Activated effector memory CD4-positive, alpha-beta T cell treated with anti-CD3 and anti-CD28 coated beads, Interleukin-2, amount 50 U/mL, for 16 hours (primary cell): ENCODE results near the gene NARF.
"Not testable (repeated sequence)": the region's sequence is repeated elsewhere in the genome, so short reads cannot be mapped to it uniquely, and the experiment has no call there.

Experiments
- DNase-seq: peaks from one replicate; pipeline ENCODE4 v3.0.0-alpha.2; 2020

The NARF gene

DNA sequence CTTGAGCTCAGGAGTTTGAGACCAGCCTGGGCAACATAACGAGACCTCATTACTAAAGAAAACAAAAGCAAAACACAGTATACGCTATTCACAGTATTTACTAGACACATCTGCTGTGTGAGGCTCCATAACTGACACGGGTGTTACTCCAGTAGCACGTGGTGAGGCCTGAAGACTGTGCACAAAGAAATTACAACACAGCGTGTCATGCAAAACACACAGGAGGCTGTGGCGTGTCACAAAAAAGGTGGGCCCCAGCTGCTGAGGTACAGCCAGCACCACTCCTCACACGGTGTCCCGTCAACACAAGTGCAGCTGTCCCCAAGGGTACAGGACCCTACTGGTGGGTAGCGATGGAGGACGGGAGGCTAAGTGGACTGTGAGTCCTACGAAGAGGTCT is 10.7 kb upstream of the NARF start:
- no peak for DNase-seq

DNA sequence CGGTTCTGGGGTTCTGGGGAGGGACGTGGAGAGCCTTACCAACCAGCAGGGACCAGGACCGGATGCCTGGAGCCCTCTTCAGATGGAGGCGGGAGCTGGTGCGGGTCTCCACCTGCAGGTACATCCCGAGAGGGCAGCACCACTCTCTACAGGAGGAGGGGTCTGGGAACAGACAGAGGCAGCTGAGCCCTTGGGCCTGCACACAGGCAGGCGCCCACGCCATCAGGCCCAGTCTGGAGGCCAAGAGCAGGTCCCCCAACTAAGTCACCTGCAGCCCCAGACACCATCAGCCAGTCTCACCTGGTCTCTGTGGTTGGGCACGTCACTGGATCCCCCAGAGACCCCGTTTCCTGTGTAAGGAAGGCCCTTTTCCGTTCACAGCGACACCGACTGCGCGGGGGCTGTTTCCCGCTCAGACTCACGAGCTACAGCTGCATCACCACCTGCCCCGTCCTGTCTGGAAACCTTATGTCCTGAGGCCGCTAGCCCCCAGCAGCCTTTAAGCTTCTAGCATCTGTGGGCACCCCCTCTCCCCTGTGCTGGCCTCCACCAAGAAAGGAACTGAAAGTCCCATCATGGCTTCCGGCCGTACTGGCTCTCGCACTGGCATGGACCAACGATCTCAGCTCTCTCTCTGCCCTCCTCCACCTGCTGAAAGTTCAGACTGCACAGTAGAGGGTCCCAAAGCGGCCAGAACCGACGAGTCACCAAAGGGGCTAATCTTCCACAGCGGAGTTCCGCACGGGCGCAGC is 9.2 kb upstream of the NARF start:
- DNase-seq: peak; percentile 86

DNA sequence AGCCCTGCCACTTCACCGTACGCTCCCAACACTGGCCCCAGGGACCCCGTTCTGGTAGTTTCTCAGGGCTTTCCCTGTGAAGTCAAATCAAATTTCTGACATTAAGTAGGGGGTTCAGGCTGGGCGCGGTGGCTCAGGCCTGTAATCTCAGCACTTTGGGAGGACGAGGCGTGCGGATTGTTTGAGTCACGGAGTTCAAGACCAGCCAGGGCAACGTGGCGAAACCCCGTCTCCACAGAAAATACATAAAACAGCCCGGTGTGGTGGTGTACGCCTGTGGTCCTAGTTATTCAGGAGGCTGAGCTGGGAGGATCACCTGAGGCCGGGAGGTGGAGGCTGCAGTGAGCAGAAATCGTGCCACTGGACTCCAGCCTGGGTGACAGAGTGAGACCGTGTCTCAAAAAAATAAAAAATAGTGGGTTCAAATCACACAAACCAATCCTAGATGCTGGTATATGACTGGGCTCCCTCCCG is 8.6 kb upstream of the NARF start:
- DNase-seq: peak; percentile 80

DNA sequence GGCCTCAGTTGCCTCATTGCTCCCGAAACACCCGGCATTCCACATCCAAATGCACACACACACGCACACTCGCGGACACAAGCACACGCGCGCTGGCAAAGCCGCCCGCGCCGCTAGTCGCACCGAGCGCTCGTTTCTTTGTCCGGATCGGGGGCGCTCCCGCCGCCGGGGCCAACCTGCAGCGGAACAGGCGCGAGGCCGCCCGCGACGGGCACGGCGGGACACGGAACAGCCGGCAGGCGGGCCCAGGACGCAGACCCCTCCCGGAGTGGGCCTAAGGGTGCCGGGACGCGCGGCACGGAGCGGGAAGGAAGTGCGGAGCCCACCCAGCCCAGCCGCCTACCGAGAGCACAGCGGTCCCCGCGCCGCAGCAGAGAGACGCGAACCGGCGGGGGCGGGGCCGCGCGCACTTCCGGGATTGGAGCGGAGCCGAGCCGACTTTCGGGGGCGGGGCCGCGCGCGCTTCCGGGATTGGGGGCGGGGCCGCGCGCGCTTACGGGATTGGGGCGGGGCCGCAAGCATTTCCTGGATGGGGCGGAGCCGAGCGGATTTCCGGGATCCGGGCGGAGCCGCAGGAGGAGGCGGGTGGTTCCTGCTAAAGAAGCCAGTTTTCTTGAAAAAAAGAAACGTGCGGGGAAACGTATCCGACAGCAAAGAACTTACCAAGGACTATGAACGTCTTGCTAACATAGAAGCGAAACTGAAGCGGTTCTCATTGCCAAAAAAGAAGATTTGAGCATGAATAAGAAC is 8.0 kb upstream of the NARF start, which contains the start of gene CYBC1:
CYBC1 (minus strand) TSS at position 396 of the 750 bp plus-strand sequence. CDS start 1,498 bp downstream, outside the sequence.
- peak; percentile 98 for DNase-seq

DNA sequence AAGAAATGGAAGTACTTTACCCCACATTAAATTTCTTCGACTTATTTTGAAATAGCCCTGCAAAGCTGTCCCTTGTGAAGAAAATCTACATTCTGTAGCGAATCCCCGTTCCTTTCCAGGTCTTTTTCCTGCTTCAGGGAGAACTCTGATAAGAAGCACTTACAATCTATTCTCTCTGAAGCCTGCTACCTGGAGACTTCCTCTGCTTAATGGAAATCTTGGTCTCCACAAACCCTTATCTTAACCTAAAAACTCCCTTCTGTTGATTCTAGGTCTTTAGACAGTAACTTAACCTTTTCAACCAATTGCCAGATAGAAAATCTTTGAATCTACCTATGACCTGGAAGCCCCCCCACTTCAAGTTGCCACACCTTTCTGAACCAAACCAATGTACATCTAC is 6.4 kb upstream of the NARF start:
- no peak for DNase-seq

DNA sequence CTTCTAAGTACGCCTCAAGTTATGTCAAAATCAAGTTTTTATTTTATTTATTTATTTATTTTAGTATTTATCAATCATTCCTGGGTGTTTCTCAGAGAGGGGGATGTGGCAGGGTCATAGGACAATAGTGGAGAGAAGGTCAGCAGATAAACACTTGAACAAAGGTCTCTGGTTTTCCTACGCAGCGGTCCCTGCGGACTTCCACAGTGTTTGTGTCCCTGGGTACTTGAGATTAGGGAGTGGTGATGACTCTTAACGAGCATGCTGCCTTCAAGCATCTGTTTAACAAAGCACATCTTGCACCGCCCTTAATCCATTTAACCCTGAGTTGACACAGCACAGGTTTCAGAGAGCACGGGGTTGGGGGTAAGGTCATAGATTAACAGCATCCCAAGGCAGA is 5.4 kb upstream of the NARF start:
- not testable (repeated sequence) for DNase-seq

DNA sequence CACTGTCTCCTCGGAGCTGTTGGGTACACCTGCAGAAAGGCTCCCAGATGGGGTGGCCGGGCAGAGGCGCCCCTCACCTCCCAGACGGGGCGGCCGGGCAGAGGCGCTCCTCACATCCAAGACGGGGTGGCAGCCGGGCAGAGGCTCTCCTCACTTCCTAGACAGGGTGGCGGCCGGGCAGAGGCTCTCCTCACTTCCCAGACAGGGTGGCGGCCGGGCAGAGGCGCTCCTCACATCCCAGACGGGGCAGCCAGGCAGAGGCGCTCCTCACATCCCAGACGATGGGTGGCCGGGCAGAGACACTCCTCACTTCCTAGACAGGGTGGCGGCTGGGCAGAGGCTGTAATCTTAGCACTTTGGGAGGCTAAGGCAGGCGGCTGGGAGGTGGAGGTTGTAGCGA is 4.8 kb upstream of the NARF start:
- DNase-seq: not testable (repeated sequence)

DNA sequence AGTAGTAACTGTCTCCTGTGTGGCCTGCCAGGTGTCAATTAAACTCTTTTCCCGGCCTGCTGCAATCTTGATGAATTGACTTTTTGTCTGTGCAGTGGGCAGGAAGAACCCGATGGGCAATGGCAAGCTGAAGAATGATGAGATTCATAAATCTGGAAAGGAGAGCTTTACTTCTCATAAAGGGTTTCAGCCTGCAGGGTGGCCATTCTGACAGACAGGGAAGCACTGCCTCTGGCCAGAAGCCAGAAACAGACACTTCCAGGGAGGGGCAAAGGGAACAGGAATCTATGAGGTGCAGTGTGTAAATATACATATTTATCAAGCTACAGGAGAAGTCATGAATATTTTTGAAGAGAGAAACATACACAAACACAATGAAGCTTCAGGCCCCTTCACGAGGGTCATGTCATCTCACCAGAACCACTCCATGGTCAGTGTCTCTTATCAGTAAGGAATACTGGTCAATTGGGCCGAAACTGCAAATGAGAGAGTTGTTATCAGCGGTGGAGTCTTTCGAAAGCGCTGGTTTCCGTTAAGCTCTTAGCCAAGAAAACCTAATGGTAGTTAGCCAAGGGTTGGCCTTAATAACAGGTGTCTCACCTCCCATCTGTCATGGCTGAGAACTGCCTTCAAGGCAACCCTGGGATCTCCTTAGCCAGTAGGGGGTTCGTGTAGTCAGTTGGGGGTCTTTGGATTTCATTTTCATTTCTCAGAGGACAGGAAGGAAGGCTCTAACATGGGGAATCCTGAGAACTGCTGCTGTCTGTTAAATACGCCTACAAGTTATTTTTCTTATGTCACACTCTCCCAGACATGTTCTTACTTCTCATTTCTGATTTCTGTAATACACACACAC is 1.2 kb upstream of the NARF start:
- DNase-seq: no peak

DNA sequence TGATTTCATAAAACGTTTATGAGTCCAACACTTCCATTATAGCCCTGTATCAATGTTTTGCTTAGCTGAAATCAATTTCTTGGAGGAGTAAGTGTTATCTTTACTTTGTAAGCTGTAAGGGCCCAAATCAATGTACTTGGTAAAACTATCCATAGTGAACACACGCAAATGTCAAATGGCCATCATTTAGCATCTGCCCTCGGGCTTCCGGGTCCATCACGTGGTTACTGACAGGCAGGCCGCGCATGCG is 687 bp upstream of the NARF start:
- DNase-seq: no peak

DNA sequence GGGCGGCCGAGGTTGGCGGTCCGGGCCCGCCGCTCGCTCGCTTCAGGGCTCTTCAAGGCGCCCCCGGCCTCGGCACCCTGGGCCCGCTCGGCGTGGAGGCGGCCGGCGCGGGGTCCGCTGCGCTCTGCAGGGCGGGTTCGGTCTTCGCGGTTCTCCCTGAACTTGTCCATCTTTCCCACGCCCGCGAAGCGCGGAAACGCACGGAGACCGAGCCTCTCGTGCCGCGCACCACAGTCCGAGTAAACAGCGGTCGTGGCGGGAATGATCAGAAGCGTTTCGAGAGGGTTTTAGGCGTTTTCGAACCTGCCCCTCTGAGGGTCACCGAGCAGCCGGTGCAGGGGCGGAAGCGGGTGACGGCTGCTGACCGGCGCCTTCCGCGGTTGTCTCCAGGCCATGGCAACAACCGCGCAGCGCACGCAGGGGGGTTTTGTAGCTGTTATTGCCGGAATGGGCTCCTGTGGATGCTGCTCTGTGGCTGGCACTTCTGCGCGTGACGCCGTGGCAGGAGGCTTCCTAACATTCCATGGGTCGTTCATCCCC is 414 bp downstream of the NARF start:
- peak; percentile 73 for DNase-seq

DNA sequence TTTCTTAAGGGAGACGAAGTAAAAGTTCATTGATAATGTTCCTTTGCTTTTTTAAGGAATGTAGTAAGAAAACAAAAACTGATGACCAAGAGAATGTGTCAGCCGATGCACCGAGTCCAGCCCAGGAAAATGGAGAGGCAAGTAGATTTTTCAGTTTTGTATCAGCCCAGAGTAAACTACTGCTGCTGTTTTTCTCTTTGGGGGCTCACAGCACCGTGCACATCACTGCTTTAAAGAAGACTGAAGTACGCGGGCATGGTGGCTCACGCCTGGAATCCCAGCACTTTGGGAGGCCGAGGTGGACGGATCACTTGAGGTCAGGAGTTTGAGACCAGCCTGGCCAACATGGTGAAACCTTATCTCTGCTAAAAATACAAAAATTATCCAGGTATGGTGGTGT is 1.4 kb downstream of the NARF start:
- not testable (repeated sequence) for DNase-seq

DNA sequence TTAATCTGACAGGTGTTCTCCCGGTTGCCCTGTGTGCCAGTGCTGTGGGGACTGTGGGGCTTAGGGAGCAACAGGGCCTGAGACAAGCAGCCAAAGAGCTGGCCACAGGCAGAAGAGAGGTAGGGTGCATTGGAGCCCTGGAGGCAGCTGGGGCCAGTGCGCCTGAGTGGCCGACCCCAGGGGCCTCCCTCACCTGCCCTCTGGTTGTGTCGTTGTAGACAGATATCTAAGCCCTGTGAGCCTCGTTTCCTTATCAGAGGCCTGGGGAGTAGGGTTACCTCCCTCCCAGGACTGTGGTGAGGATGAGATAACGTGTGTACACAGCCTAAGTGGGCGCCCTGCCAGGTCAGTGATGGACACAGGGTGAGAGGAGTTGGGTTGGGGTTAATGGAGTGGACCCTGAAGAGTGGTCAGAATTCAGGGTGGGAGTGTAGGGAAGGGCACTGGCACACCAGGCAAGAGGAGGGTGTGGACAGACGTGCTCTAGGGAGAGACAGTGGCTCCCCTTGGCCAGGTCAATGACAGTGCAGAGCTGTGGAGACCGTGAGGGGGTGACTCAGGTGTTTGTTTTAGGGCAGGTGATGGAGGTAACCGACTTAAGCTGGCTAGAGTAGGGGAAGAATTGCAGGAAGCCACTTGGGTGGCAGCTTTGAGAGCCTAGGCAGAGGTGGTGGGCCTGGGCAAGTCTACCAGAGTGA is 3.4 kb downstream of the NARF start:
- no peak for DNase-seq

DNA sequence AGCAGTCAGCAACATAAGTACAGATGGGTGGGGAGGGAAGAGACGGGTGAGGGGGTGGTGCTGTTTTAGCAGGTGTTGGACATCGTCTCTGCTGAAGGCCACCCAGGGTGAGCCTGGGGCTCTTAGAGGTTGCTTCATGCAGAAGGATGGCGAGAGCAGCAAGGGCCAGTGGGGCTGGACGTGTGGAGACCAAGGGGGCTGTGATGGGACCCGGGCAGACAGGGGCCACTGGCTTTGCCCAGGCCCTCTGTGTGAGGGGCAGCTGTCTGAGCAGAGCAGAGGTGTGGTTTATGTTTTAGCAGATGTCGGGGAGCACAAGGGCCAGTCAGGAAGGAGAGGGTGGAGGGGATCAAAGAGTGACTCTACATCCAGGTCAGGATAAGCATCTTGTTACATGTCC is 4.8 kb downstream of the NARF start:
- no peak for DNase-seq

DNA sequence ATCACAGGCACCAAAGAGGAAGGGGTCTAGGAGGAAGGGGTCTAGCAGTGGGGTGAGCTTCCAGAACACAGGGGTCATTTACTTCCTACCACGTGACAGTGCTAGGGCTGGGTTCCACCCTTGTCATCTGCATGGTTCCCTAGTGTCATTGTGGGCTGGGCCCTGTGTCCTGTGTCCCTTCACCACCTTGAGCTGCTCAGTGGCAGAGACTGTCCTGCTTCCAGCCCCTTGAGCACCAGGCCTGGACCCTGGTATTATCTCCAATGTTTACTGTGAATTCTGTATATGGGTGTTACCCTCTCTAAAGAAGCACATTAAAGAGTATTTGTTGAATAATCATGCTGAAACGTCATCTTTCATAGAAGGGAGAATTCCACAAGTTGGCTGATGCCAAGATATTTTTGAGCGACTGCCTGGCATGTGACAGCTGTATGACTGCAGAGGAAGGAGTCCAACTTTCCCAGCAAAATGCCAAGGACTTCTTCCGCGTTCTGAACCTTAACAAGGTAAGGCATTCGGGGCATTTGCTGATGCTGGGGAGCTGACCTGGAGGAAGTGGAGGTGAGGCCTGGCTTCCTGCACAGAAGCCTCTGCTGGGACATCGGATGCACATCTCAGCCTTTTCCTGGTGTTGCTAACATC is 5.5 kb downstream of the NARF start:
- no peak for DNase-seq

DNA sequence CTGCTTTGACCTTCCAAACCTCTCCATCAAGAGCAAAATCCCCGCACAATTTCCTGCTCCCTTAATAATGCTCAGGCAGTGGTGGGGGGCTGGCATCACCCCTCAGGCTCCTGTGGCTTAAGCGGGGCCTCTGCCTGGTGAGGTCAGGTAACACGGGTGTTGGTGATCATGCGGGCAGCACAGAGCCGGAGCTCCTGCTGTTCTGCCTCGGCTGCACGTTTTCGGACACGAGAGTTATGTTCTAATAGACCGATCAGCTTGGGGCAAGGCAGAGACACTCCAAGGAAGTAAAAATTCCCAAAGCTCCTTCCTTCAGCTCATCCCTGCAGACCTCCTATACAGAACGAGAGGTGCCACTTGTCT is 6.0 kb downstream of the NARF start:
- no peak for DNase-seq

DNA sequence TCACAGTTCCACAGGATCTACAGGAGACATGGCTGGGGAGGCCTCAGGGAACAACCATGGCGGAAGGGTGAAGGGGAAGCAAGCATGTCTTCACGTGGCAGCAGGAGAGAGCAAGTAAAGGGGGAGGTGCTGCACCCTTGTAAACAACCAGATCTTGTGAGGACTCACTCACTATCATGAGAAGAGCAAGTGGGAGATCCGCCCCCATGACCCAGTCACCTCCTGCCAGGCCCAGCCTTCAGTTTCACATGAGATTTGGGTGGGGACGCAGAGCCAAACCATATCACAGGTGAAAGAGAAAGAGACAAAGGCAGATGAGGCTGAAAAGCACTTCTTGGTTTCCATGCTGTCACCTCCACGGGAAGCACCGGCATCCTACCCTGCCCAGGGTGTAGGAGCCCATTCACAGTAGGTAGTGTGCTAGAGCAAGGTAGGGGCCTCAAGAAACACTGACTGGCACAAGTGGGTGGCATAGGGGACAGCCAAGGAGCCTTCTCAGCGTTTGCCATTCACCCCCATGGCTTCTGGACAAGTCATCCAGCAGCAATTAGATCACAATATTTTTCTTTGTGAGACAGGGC is 6.6 kb downstream of the NARF start:
- no peak for DNase-seq

DNA sequence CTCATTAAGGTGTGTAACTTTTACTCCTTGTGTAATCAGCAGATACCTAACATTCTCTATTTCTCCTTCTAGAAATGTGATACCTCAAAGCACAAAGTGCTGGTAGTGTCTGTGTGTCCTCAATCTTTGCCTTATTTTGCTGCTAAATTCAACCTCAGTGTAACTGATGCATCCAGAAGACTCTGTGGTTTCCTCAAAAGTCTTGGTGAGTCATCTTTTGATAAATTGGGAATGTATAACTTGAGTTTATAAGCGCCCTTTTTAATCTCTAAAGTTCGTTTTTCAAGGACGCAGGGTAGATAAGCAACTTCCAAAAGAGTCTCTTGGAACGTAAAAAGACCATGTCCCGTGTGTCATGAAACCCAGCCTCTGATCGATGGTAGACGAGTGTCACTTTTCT is 10.2 kb downstream of the NARF start:
- no peak for DNase-seq

DNA sequence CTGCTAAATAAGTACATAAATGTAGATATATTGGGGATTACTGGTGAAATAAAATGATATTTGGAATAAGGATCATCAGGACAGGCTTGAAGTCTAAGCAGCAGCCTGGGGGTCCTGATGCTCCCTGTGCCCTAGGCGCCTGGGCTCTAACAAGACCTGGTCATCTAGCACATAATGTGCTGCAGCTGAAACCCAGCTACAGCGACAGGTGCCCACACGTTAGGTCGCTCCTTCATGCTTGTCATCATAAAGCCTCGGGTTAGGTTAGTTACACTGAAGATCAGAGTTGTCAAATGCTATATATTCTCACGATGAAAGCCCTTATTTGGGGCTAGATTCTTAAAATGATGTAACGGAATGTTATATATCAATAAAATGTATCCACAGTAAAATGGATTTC is 11.5 kb downstream of the NARF start:
- DNase-seq: no peak

DNA sequence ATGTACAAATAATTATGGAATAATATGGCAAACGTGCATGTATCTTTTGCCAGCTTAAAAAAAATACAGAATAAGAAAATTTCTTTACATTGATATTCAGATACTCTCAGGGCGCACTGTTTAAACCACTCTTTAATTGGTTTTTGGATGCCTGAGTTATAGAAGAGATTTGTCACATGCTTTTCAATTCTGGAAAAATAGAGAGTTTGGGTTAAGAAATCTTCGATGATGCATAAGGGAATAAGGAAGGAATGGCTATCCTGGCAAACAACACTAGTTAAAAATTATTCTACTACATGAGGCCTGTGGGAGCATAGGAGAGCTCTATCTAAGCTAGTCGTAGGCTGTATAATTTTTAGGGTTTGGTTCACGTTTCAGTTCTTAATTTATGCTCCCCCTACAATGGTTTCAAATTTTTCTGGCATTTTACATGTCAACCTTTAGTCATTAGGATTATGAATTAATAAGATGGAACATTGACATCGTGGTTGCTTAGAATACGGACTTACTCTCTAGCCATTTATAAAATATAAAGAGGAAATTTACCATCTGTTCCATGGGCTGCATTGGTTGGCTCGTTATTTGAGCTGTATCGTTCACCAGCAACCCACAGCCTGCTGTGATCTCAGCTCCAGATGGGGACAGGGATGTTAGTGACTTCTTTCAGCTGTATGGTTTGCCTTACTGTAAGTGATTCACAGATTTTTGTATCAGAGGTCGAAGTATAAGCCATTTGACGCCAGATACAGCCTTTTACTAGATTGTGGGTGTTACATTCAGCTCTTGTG is 15.9 kb downstream of the NARF start:
- DNase-seq: no peak

DNA sequence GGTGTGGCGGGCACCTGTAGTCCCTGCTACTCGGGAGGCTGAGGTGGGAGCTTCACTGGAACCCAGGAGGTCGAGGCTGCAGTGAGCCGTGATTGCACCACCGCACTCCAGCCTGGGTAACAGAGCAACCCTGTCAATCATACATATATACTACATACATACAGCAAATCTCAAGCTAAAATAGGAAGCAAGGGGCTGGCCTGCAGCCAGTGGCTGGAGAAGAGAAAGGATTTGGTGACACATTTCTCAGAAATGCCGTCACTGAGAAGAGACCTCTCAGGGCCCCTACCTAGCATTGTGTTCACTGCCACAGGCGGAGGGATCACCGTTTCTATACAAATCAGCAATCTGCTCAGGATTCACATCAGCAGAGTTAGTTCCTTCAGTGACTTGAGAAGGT is 16.9 kb downstream of the NARF start:
- no peak for DNase-seq

DNA sequence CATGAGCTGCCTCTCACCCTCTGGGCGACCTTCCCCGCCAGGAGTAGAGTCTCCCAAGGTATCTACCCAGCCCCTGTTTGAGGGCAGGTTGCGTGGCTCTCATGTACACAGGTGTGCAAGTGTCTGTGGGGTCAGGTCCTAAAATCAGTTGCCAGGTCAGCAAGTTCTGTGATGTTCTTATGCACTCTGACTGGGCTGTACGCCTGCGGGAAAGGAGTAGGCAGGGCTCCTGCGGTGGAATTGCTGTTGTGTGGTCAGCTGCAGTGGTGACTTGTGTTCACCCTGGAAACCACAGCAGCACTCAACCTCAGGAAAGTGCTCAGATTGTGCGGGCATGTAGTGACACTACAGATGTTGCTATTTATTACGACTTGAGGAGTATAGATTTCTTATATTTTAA is 19.4 kb downstream of the NARF start:
- DNase-seq: no peak
